ENCODE measurements around the gene SPDEF.

SPDEF gene

DNA sequence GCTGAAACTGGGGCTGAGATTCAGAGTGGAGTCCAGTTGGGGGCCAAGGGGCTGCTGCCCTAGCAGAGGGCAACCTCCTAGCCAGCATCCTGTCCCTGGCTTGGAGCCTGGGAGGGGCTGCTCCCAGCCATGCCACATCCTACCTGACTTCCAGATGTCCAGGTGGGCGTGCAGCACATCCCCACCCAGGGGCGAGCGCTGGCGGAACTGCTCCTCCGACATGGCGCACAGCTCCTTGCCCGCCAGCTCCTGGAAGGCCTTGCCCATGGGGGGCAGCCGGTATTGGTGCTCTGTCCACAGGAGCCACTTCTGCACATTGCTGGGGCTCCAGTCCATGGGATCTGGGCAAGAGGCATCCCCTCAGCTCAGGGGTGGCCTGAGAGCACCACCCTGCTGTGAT is 15.3 kb downstream of the SPDEF start:
- Histone ChIP-seq H3K4me1 (ENCODE audit: control insufficient read depth, low read length) (no peaks in the 10 kb centered on the region), H3K9me3 (ENCODE audit: control insufficient read depth, insufficient read depth, low read length) (no peaks in the 10 kb centered on the region), H3K27ac (ENCODE audit: low read depth, low read length) (no peak overlapping the region)

DNA sequence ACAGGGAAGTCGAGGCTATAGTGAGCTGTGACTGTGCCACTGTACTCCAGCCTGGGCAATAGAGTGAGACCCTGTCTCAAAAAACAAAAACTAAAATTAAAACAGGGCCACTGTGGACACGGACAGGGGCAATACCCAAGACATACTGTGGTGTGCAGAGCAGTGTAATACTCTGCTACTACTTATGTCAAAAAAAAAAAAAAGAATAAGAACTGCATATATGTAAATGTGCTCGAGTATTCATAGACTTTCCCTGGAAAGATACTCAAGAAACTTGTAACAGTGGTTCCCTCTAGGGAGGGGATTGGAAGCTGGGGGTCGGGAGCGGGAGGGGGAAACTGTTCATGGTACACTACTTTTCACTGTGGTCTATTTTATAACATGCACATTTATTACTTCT is 15.9 kb downstream of the SPDEF start:
- H3K79me2 ChIP-seq (ENCODE audit: control insufficient read depth, low read length), result no peaks in the 10 kb centered on the region
- TF ChIP-seq, protein P1, sequence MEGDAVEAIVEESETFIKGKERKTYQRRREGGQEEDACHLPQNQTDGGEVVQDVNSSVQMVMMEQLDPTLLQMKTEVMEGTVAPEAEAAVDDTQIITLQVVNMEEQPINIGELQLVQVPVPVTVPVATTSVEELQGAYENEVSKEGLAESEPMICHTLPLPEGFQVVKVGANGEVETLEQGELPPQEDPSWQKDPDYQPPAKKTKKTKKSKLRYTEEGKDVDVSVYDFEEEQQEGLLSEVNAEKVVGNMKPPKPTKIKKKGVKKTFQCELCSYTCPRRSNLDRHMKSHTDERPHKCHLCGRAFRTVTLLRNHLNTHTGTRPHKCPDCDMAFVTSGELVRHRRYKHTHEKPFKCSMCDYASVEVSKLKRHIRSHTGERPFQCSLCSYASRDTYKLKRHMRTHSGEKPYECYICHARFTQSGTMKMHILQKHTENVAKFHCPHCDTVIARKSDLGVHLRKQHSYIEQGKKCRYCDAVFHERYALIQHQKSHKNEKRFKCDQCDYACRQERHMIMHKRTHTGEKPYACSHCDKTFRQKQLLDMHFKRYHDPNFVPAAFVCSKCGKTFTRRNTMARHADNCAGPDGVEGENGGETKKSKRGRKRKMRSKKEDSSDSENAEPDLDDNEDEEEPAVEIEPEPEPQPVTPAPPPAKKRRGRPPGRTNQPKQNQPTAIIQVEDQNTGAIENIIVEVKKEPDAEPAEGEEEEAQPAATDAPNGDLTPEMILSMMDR (IDR thresholded peaks at IDR 0.05; ENCODE audit: low read depth, low read length, poor library complexity, severe bottlenecking), result no peak
- TF ChIP-seq EZH2phosphoT487 (IDR thresholded peaks at IDR 0.05; ENCODE audit: borderline replicate concordance, low read length), result no peak
- H3K4me1 ChIP-seq (ENCODE audit: control insufficient read depth, low read length), result no peaks in the 10 kb centered on the region
- no peaks in the 10 kb centered on the region for H3K9me3 ChIP-seq (ENCODE audit: control insufficient read depth, insufficient read depth, low read length)
- no peaks in the 10 kb centered on the region for H3K27me3 ChIP-seq (ENCODE audit: control insufficient read depth, low read length)
- H4K20me1 ChIP-seq (ENCODE audit: control insufficient read depth, insufficient read depth, low read depth, low read length), result no peaks in the 10 kb centered on the region
- no peak overlapping the region for H3K4me3 ChIP-seq (ENCODE audit: low read length)
- no peaks in the 10 kb centered on the region for H3K9me2 ChIP-seq (replicated peaks; ENCODE audit: control insufficient read depth, low read length)
- no peak overlapping the region for H3K4me2 ChIP-seq (ENCODE audit: low read length)
- H3F3A ChIP-seq (ENCODE audit: control insufficient read depth, insufficient read depth), result no peaks in the 10 kb centered on the region
- H3K27ac ChIP-seq (ENCODE audit: low read depth, low read length), result no peak overlapping the region
- no peaks in the 10 kb centered on the region for H3K36me3 ChIP-seq (ENCODE audit: control insufficient read depth, low read length)

More for the DNA sequence above, 15.3 kb downstream of the SPDEF start:
- H3K27me3 ChIP-seq (ENCODE audit: control insufficient read depth, low read length), result no peaks in the 10 kb centered on the region; the same call in 1 of the 2 replicates
- no peaks in the 10 kb centered on the region for H3K9me2 ChIP-seq (replicated peaks; ENCODE audit: control insufficient read depth, low read length)
- H4K20me1 ChIP-seq (ENCODE audit: control insufficient read depth, insufficient read depth, low read depth, low read length), result no peaks in the 10 kb centered on the region
- no peaks in the 10 kb centered on the region for H3K79me2 ChIP-seq (ENCODE audit: control insufficient read depth, low read length)
- H3K36me3 ChIP-seq (ENCODE audit: control insufficient read depth, low read length), result no peaks in the 10 kb centered on the region
- H3K4me2 ChIP-seq (ENCODE audit: low read length), result no peak overlapping the region
- no peak overlapping the region for H3K4me3 ChIP-seq (ENCODE audit: low read length)
- TF ChIP-seq EZH2phosphoT487 (IDR thresholded peaks at IDR 0.05; ENCODE audit: borderline replicate concordance, low read length), result no peak
- TF ChIP-seq, protein P1 (IDR thresholded peaks at IDR 0.05; ENCODE audit: low read depth, low read length, poor library complexity, severe bottlenecking), result no peak
- no peaks in the 10 kb centered on the region for H3F3A ChIP-seq (ENCODE audit: control insufficient read depth, insufficient read depth)

DNA sequence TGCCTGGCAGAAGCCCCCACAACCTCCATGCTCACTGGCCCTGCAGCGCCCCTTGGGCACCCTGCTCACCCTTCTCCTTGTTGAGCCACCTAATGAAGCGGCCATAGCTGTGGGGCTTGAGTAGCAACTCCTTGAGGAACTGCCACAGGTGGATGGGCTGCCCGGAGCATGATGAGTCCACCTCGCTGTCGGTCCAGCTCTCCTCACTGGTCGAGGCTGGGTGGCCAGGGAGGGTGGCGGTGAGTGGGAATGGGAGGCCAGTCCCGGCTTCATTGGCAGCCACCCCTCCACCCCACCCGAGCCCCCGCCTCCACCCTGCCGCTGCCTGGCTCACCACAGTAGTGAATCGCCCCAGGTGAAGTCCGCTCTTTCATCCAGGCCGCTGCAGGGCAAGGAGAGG is 16.9 kb downstream of the SPDEF start:
- Histone ChIP-seq H3K4me2 (ENCODE audit: low read length) (no peak overlapping the region), H3K79me2 (ENCODE audit: control insufficient read depth, low read length) (no peaks in the 10 kb centered on the region), H3K9me3 (ENCODE audit: control insufficient read depth, insufficient read depth, low read length) (no peaks in the 10 kb centered on the region), H3K27ac (ENCODE audit: low read depth, low read length) (no peak overlapping the region), H3K9me2 (replicated peaks; ENCODE audit: control insufficient read depth, low read length) (no peaks in the 10 kb centered on the region), H3K27me3 (ENCODE audit: control insufficient read depth, low read length) (no peaks in the 10 kb centered on the region), H4K20me1 (ENCODE audit: control insufficient read depth, insufficient read depth, low read depth, low read length) (no peaks in the 10 kb centered on the region), H3K4me1 (ENCODE audit: control insufficient read depth, low read length) (no peaks in the 10 kb centered on the region), H3K4me3 (ENCODE audit: low read length) (no peak overlapping the region), H3K36me3 (ENCODE audit: control insufficient read depth, low read length) (no peaks in the 10 kb centered on the region), H3F3A (ENCODE audit: control insufficient read depth, insufficient read depth) (no peaks in the 10 kb centered on the region)
- TF ChIP-seq, protein P1 (IDR thresholded peaks at IDR 0.05; ENCODE audit: low read depth, low read length, poor library complexity, severe bottlenecking), result no peak

DNA sequence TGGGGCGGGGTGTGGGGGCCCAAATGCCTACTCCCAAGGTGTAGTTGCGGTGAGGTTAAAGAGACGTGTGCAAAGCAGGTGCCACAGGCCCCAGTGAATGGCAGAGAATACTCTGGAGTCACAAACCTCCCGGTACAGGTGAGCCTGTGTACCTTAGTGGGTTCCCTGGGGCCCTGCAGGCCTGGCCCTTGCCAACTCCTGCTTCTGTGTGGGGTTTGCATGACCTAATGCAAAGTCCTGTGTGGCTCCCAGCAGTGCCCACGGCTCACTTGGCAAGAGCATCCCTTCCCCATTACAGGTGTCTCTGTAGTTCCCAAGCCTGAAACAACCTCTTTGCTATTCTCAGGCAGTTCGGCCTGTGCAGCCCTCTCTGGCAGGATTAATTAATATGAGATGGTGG is 17.5 kb downstream of the SPDEF start:
- Histone ChIP-seq H3K27me3 (ENCODE audit: control insufficient read depth, low read length) (no peaks in the 10 kb centered on the region), H3K9me3 (ENCODE audit: control insufficient read depth, insufficient read depth, low read length) (no peaks in the 10 kb centered on the region), H3K4me2 (ENCODE audit: low read length) (no peak overlapping the region), H3K9me2 (replicated peaks; ENCODE audit: control insufficient read depth, low read length) (no peaks in the 10 kb centered on the region), H3K36me3 (ENCODE audit: control insufficient read depth, low read length) (no peaks in the 10 kb centered on the region), H3F3A (ENCODE audit: control insufficient read depth, insufficient read depth) (no peaks in the 10 kb centered on the region), H3K27ac (ENCODE audit: low read depth, low read length) (no peak overlapping the region), H4K20me1 (ENCODE audit: control insufficient read depth, insufficient read depth, low read depth, low read length) (no peaks in the 10 kb centered on the region), H3K4me3 (ENCODE audit: low read length) (no peak overlapping the region), H3K4me1 (ENCODE audit: control insufficient read depth, low read length) (no peaks in the 10 kb centered on the region), H3K79me2 (ENCODE audit: control insufficient read depth, low read length) (no peaks in the 10 kb centered on the region)
- TF ChIP-seq, protein P1 (IDR thresholded peaks at IDR 0.05; ENCODE audit: low read depth, low read length, poor library complexity, severe bottlenecking), result no peak
- no peak for TF ChIP-seq EZH2phosphoT487 (IDR thresholded peaks at IDR 0.05; ENCODE audit: borderline replicate concordance, low read length)

All from DOHH2 (cell line).